ENCODE measurements around the gene USHBP1. TPM values are rescaled to one million over a fixed set of nuclear protein-coding genes. Genes with fewer than 3 reads are reported as not detected.

Gene USHBP1
- total and polyA plus RNA-seq, 10 of the 15 experiments (the other 5 are each of a cell fraction or from before 2014, with no cell fraction given): 0.05 to 0.96 (median 0.22) TPM; not detected in 2

DNA sequence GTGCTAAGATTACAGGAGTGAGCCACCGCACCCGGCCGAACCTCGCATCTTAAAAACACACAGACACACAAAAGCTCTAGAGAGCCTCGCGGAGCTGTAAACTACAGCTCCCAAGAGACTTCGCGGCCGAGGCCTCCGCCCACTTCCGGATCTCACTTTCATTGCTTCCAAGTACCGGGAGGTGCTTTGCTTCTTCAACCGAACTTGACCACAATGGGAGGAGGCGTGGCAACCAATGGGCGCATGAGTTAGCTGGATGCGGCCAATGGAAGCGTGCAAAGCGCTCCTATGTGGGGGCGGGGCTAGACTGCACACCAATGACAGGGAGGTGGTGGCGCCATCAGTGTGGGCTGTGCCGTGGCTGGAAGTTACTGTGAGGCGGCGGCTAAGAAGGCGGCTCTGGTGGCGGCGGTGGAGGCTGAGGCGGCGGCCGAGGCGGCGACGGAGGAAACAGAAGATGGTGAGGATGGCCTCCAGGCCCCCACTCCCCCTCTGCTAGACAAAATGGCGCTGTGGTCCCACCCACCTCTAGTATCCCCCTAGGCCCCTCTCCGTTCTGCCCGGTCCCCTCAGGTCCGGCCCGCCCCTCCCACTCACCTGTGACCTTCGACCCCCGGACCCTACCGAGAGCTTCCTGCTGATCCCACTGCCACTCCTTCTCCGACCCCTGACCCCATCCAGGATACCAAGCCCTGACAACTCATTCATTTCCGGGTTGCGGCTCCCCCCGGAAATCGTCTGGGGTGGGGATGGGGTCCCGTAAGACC is 44.8 kb upstream of the USHBP1 start, which contains the start of gene DDA1 (continued):
- TF ChIP-seq, protein P1, sequence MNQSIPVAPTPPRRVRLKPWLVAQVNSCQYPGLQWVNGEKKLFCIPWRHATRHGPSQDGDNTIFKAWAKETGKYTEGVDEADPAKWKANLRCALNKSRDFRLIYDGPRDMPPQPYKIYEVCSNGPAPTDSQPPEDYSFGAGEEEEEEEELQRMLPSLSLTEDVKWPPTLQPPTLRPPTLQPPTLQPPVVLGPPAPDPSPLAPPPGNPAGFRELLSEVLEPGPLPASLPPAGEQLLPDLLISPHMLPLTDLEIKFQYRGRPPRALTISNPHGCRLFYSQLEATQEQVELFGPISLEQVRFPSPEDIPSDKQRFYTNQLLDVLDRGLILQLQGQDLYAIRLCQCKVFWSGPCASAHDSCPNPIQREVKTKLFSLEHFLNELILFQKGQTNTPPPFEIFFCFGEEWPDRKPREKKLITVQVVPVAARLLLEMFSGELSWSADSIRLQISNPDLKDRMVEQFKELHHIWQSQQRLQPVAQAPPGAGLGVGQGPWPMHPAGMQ (IDR thresholded peaks at IDR 0.05; ENCODE audit: borderline replicate concordance): no peak
- TF ChIP-seq KAT2A (conservative IDR thresholded peaks at IDR 0.05; ENCODE audit: control insufficient read depth, low read depth, low read length) (no peak), SREBF1 (IDR thresholded peaks at IDR 0.05; ENCODE audit: low read length) (no peak), TCF3 (IDR thresholded peaks at IDR 0.05; ENCODE audit: borderline replicate concordance, insufficient read depth, low read depth, low read length) (no peak), JUNB (IDR thresholded peaks at IDR 0.05) (no peak), HDGF (IDR thresholded peaks at IDR 0.05) (no peak), DPF2 (IDR thresholded peaks at IDR 0.05) (no peak), ZNF217 (IDR thresholded peaks at IDR 0.05) (no peak), GABPA (IDR thresholded peaks at IDR 0.05; ENCODE audit: low read depth) (peak; percentile 91), SMC3 (IDR thresholded peaks at IDR 0.05; ENCODE audit: borderline replicate concordance, low read length) (peak; percentile 10; the same call in 1 of the 2 replicates), RCOR1 (conservative IDR thresholded peaks at IDR 0.05; ENCODE audit: low read depth, low read length) (no peak), NBN (IDR thresholded peaks at IDR 0.05) (0 out of 2 replicates have a peak, but pooled peaks have one; percentile 34), HDAC2 (IDR thresholded peaks at IDR 0.05) (no peak), HCFC1 (IDR thresholded peaks at IDR 0.05; ENCODE audit: low read length) (peak; percentile 91), CREB1 (IDR thresholded peaks at IDR 0.05; ENCODE audit: low read depth) (peak; percentile 89), BCL11A (IDR thresholded peaks at IDR 0.05; ENCODE audit: low read depth, low read length) (no peak), NFIC (IDR thresholded peaks at IDR 0.05; ENCODE audit: low read depth, low read length) (no peak), SIX5 (IDR thresholded peaks at IDR 0.05; ENCODE audit: low read depth, low read length, severe bottlenecking) (peak; percentile 90)
- TF ChIP-seq, protein P2, sequence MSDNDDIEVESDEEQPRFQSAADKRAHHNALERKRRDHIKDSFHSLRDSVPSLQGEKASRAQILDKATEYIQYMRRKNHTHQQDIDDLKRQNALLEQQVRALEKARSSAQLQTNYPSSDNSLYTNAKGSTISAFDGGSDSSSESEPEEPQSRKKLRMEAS (IDR thresholded peaks at IDR 0.05; ENCODE audit: low read depth, low read length): no peak
- TF ChIP-seq, protein P3, sequence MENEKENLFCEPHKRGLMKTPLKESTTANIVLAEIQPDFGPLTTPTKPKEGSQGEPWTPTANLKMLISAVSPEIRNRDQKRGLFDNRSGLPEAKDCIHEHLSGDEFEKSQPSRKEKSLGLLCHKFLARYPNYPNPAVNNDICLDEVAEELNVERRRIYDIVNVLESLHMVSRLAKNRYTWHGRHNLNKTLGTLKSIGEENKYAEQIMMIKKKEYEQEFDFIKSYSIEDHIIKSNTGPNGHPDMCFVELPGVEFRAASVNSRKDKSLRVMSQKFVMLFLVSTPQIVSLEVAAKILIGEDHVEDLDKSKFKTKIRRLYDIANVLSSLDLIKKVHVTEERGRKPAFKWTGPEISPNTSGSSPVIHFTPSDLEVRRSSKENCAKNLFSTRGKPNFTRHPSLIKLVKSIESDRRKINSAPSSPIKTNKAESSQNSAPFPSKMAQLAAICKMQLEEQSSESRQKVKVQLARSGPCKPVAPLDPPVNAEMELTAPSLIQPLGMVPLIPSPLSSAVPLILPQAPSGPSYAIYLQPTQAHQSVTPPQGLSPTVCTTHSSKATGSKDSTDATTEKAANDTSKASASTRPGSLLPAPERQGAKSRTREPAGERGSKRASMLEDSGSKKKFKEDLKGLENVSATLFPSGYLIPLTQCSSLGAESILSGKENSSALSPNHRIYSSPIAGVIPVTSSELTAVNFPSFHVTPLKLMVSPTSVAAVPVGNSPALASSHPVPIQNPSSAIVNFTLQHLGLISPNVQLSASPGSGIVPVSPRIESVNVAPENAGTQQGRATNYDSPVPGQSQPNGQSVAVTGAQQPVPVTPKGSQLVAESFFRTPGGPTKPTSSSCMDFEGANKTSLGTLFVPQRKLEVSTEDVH (IDR thresholded peaks at IDR 0.05; ENCODE audit: low read depth, partially characterized antibody): no peak
- TF ChIP-seq, protein P4, sequence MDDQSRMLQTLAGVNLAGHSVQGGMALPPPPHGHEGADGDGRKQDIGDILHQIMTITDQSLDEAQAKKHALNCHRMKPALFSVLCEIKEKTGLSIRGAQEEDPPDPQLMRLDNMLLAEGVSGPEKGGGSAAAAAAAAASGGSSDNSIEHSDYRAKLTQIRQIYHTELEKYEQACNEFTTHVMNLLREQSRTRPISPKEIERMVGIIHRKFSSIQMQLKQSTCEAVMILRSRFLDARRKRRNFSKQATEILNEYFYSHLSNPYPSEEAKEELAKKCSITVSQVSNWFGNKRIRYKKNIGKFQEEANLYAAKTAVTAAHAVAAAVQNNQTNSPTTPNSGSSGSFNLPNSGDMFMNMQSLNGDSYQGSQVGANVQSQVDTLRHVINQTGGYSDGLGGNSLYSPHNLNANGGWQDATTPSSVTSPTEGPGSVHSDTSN (IDR thresholded peaks at IDR 0.05; ENCODE audit: insufficient replicate concordance, low read depth, low read length): peak; percentile 72
- TF ChIP-seq, protein P5, sequence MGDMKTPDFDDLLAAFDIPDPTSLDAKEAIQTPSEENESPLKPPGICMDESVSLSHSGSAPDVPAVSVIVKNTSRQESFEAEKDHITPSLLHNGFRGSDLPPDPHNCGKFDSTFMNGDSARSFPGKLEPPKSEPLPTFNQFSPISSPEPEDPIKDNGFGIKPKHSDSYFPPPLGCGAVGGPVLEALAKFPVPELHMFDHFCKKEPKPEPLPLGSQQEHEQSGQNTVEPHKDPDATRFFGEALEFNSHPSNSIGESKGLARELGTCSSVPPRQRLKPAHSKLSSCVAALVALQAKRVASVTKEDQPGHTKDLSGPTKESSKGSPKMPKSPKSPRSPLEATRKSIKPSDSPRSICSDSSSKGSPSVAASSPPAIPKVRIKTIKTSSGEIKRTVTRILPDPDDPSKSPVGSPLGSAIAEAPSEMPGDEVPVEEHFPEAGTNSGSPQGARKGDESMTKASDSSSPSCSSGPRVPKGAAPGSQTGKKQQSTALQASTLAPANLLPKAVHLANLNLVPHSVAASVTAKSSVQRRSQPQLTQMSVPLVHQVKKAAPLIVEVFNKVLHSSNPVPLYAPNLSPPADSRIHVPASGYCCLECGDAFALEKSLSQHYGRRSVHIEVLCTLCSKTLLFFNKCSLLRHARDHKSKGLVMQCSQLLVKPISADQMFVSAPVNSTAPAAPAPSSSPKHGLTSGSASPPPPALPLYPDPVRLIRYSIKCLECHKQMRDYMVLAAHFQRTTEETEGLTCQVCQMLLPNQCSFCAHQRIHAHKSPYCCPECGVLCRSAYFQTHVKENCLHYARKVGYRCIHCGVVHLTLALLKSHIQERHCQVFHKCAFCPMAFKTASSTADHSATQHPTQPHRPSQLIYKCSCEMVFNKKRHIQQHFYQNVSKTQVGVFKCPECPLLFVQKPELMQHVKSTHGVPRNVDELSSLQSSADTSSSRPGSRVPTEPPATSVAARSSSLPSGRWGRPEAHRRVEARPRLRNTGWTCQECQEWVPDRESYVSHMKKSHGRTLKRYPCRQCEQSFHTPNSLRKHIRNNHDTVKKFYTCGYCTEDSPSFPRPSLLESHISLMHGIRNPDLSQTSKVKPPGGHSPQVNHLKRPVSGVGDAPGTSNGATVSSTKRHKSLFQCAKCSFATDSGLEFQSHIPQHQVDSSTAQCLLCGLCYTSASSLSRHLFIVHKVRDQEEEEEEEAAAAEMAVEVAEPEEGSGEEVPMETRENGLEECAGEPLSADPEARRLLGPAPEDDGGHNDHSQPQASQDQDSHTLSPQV (IDR thresholded peaks at IDR 0.05): no peak

Measured in GM12878 (cell line).